WI38 (cell line): ENCODE results near the gene SLC25A46.

Source experiments
- H3K4me3 ChIP-seq: 2 replicates; pipeline ENCODE4 v1.5.1; 2011; ENCODE audit warnings: low read depth, mild to moderate bottlenecking, control low read depth, low read length
- CTCF ChIP-seq: IDR thresholded peaks from 2 replicates; pipeline ENCODE4 v1.5.1; 2012; ENCODE audit warnings: low read depth, mild to moderate bottlenecking, control low read depth, low read length

The SLC25A46 gene

DNA sequence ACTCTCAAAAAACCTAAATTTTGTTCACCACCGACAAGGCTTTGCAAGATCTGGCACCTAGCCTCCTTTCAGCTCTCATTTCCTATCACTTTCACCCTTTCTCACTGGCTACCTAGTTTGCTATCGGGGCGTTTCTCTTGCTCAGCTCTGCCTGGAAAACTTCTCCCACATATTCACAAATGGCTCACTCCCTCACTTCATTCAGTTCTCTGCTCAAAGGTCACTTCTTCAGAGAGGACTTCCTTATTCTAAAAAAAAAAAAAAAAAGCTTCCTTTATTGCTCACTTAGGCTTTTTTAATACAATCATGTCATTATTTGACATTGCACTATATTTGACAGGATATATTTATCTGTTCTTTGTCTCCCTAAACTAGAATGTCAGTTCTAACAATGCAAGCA lies 2.1 kb upstream of the SLC25A46 start:
- no peak overlapping the region for H3K4me3 ChIP-seq
- TF ChIP-seq CTCF = no peak

DNA sequence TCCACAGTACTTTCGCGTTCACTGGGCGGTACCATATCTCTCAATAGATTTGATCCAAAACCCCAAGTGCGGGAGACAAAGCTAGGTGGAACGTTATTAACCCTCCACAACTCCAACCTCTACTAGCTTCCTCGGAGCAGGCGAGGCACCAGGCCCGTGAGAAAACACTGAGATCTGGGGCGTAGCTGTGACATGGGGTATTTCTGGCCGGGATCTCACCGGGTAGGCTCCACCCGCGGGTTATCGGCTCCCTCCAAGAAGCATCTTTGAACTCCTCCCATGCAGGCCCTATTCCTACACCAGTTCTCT lies 350 bp upstream of the SLC25A46 start:
- TF ChIP-seq CTCF = no peak
- peak overlapping the region; percentile 96 for H3K4me3 ChIP-seq

- no peak for TF ChIP-seq CTCF
- no peak overlapping the region for H3K4me3 ChIP-seq
Measured at GRCh38 chr5:110751902-110752762, 13.3 kb downstream of the SLC25A46 start.

DNA sequence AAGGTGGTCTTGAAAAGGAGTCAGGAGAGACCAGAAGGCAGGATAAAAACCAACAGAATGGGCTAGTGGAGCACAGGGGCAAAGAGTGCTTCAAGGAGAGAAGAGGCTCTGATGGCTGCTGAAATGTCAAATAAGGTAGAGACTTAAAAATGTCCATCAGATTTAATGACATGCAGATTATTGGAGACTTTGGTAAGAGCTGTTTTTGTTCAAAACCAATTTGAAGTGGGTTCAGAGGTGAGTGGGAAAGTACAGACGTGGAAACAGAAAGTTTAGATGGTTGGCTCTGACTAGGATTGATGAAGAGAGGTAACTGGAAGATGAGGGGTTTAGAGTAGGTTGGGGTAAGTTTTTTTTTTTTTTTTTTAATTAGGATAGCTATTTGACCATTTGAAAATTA lies 14.1 kb downstream of the SLC25A46 start:
- no peak overlapping the region for H3K4me3 ChIP-seq
- TF ChIP-seq CTCF = no peak

DNA sequence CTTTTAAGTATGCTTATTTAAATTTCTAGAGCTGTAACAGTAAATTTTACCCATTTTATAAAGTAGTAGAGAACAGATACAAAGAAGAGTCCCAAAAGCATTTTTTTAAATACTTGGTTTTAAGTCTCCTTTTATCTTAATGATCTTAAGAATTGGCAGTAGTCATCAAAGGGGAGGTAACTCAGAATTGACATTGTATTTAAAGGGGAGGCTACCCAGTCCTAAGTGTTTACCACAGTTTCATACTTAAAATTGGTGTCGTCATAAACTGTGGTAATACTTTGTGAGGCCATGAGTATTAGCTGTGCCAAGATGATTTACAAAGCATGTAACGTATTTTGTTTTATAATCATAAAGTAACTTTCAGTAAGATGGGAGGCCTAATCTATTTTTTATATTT lies 14.8 kb downstream of the SLC25A46 start:
- no peak overlapping the region for H3K4me3 ChIP-seq
- TF ChIP-seq CTCF = no peak

GRCh38 chr5:110754181-110754580 lies 15.4 kb downstream of the SLC25A46 start:
- TF ChIP-seq CTCF = no peak
- no peak overlapping the region for H3K4me3 ChIP-seq

GRCh38 chr5:110757118-110757729 lies 18.4 kb downstream of the SLC25A46 start:
- H3K4me3 ChIP-seq = no peak overlapping the region
- peak; percentile 24; the same call in 1 of the 2 replicates for TF ChIP-seq CTCF
